GM19397 (cell line): ENCODE measurements around the gene ENAM.

ENCODE experiments used
- ATAC-seq: cut with Tn5 transposase; IDR thresholded peaks from one replicate; pipeline ENCODE4 v1.9.1; 2021; ENCODE audit warnings: mild to moderate bottlenecking, moderate library complexity; ENCODE audit not compliant: unreplicated experiment

Gene ENAM

GRCh38 chr4:70628444-70628843 is at the start of gene ENAM:
ENAM (plus strand) TSS chr4:70628744; CDS start chr4:70629501, 757 bp downstream.
- ATAC-seq, result no peak

GRCh38 chr4:70581980-70582379 is 46.6 kb upstream of the ENAM start:
- ATAC-seq, result no peak

GRCh38 chr4:70583952-70584834 is 44.4 kb upstream of the ENAM start:
- no peak for ATAC-seq

GRCh38 chr4:70586841-70587240 is 41.7 kb upstream of the ENAM start:
- no peak for ATAC-seq

- peak; percentile 94 for ATAC-seq
Measured at GRCh38 chr4:70589785-70590184, 38.8 kb upstream of the ENAM start.

GRCh38 chr4:70591955-70592582 is 36.5 kb upstream of the ENAM start, which contains the start of gene AMBN:
AMBN (plus strand) TSS chr4:70592256; CDS start chr4:70592359, 103 bp downstream.
- no peak for ATAC-seq

GRCh38 chr4:70594196-70594595 is 34.3 kb upstream of the ENAM start:
- no peak for ATAC-seq

GRCh38 chr4:70600305-70600704 is 28.2 kb upstream of the ENAM start:
- no peak for ATAC-seq

- ATAC-seq, result no peak
Measured at GRCh38 chr4:70600977-70601376, 27.6 kb upstream of the ENAM start.

GRCh38 chr4:70601422-70602039 is 27.0 kb upstream of the ENAM start:
- ATAC-seq, result peak; percentile 98

GRCh38 chr4:70603856-70604255 is 24.7 kb upstream of the ENAM start:
- ATAC-seq, result no peak

GRCh38 chr4:70606459-70606858 is 22.1 kb upstream of the ENAM start:
- no peak for ATAC-seq

- no peak for ATAC-seq
Measured at GRCh38 chr4:70607334-70607853, 21.1 kb upstream of the ENAM start.

GRCh38 chr4:70608324-70608723 is 20.2 kb upstream of the ENAM start:
- ATAC-seq, result no peak

GRCh38 chr4:70613306-70614183 is 15.0 kb upstream of the ENAM start:
- ATAC-seq, result peak; percentile 74

- no peak for ATAC-seq
Measured at GRCh38 chr4:70614184-70614555, 14.4 kb upstream of the ENAM start.

GRCh38 chr4:70619288-70619687 is 9.3 kb upstream of the ENAM start:
- no peak for ATAC-seq

- no peak for ATAC-seq
Measured at GRCh38 chr4:70619778-70620177, 8.8 kb upstream of the ENAM start.

GRCh38 chr4:70623323-70623722 is 5.2 kb upstream of the ENAM start:
- no peak for ATAC-seq

- ATAC-seq, result no peak
Measured at GRCh38 chr4:70624226-70624793, 4.2 kb upstream of the ENAM start.
